ENCODE measurements around the gene PPP3R1.

The PPP3R1 gene

GRCh38 chr2:68135448-68136320, 116.6 kb downstream of the PPP3R1 start:
- no peak for DNase-seq

DNA sequence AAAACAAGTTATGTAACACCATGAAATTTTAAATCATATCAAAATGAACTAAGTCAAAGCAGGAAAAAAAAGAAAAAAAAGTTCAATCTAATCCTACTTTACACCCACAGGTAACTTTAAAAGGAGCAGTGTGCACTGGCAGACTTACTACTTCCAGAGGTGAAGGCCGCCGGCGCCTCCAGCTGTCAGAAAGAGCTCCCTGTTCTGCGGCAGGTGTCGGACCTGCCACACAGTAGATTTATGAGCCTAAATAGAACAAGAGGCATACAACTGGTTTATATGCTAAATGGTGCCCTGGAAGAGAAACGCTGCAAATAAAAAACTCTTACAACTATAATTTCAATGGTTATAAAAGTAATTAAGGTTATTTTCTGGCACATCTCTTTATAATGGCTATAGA, 117.8 kb downstream of the PPP3R1 start:
- DNase-seq, result no peak

- DNase-seq, result no peak
Measured at GRCh38 chr2:68134120-68134519, 118.2 kb downstream of the PPP3R1 start.
